WERI-Rb-1 (cell line): Measurements from ENCODE around the gene ENKD1.

Source experiments
- DNase-seq: peaks from one replicate; pipeline ENCODE4 v3.0.0-alpha.2; 2020
- H3K27ac ChIP-seq: fragments of 250-450 bp; sonication (Bioruptor Pico); 2 replicates; pipeline ENCODE4 v1.5.1; 2020; ENCODE audit warnings: mild to moderate bottlenecking, moderate library complexity
- H3K27me3 ChIP-seq: fragments of 250-450 bp; sonication (Bioruptor Pico); 2 replicates; pipeline ENCODE4 v1.5.1; 2021; ENCODE audit warnings: mild to moderate bottlenecking, low read depth, moderate library complexity; ENCODE audit not compliant: insufficient read depth, severe bottlenecking
- H3K36me3 ChIP-seq: fragments of 250-450 bp; sonication (Bioruptor Pico); 2 replicates; pipeline ENCODE4 v1.5.1; 2020; ENCODE audit warnings: mild to moderate bottlenecking, moderate library complexity
- H3K4me3 ChIP-seq: 2 replicates; pipeline ENCODE4 v1.5.1; 2011; ENCODE audit warnings: low read depth, mild to moderate bottlenecking, control low read depth, low read length
- H3K9me3 ChIP-seq: fragments of 250-450 bp; sonication (Bioruptor Pico); 2 replicates; pipeline ENCODE4 v1.5.1; 2021; ENCODE audit warnings: mild to moderate bottlenecking, moderate library complexity; ENCODE audit not compliant: severe bottlenecking
- TF ChIP-seq, protein P1 (sequence below): IDR thresholded peaks from 2 replicates; pipeline ENCODE4 v1.5.1; 2011; ENCODE audit warnings: low read depth, mild to moderate bottlenecking, control low read depth, inconsistent platforms, low read length

Gene ENKD1

DNA sequence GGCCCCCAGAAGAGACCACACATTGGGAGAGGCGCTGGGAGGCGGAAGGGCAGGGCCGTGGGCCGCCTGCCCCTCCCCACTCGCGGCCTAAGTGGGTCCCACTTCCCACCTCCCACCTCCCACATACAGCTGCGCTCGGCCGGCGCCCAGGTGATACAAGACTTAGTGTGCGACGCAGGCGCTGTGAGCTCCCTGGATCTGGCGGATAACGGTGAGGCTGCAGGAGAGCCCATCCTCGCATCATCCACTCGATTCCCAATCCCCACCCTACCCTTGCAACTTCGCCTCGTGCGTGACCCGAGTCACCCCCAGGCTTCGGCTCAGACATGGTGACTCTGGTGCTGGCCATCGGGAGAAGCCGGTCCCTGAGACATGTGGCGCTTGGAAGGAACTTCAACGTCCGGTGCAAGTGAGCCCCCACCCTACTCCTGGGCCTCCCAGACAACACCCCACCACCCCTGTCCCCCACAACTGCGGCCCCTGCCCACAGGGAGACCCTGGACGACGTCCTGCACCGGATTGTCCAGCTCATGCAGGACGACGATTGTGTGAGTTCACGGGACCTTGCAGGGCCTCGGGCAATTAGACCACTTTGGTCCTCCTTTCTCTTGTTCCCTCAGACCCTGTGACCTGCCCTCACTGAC is 17.7 kb downstream of the ENKD1 start:
- no peak for DNase-seq
- H3K27ac ChIP-seq, result no peak overlapping the region
- no peak overlapping the region for H3K4me3 ChIP-seq
- no peaks in the 10 kb centered on the region for H3K9me3 ChIP-seq
- H3K36me3 ChIP-seq, result peaks cover 16% of the 10 kb centered on the region
- no peaks in the 10 kb centered on the region for H3K27me3 ChIP-seq
- TF ChIP-seq, protein P1, sequence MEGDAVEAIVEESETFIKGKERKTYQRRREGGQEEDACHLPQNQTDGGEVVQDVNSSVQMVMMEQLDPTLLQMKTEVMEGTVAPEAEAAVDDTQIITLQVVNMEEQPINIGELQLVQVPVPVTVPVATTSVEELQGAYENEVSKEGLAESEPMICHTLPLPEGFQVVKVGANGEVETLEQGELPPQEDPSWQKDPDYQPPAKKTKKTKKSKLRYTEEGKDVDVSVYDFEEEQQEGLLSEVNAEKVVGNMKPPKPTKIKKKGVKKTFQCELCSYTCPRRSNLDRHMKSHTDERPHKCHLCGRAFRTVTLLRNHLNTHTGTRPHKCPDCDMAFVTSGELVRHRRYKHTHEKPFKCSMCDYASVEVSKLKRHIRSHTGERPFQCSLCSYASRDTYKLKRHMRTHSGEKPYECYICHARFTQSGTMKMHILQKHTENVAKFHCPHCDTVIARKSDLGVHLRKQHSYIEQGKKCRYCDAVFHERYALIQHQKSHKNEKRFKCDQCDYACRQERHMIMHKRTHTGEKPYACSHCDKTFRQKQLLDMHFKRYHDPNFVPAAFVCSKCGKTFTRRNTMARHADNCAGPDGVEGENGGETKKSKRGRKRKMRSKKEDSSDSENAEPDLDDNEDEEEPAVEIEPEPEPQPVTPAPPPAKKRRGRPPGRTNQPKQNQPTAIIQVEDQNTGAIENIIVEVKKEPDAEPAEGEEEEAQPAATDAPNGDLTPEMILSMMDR, result no peak

GRCh38 chr16:67648088-67648763 is 18.3 kb downstream of the ENKD1 start:
- H3K36me3 ChIP-seq, result peaks cover 14% of the 10 kb centered on the region
- H3K27me3 ChIP-seq, result no peaks in the 10 kb centered on the region
- H3K27ac ChIP-seq, result no peak overlapping the region
- TF ChIP-seq, protein P1, result no peak
- no peak overlapping the region for H3K4me3 ChIP-seq
- no peak for DNase-seq
- H3K9me3 ChIP-seq, result no peaks in the 10 kb centered on the region

DNA sequence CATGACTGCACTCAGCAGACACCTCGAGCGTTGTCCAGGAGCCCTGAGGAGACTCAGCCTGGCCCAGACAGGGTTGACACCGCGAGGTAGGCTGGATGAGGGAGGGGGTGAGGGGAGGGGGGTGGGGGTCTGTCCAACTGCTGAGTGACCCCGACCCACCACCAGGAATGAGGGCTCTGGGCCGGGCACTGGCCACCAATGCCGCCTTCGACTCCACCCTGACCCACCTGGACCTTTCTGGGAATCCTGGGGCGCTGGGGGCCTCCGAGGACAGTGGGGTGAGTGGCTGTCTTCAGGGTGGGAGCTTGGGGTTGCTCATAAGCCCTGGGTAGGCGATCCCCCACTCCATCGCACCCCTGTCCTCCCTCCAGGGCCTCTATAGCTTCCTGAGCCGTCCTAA is 18.9 kb downstream of the ENKD1 start:
- H3K36me3 ChIP-seq, result peaks cover 14% of the 10 kb centered on the region
- DNase-seq, result no peak
- no peaks in the 10 kb centered on the region for H3K9me3 ChIP-seq
- TF ChIP-seq, protein P1, result no peak
- no peak overlapping the region for H3K27ac ChIP-seq
- no peak overlapping the region for H3K4me3 ChIP-seq
- H3K27me3 ChIP-seq, result no peaks in the 10 kb centered on the region

GRCh38 chr16:67647111-67647651 is 19.4 kb downstream of the ENKD1 start:
- Histone ChIP-seq H3K9me3 (no peaks in the 10 kb centered on the region), H3K4me3 (no peak overlapping the region), H3K27ac (no peak overlapping the region), H3K27me3 (no peaks in the 10 kb centered on the region), H3K36me3 (peaks cover 10% of the 10 kb centered on the region)
- no peak for DNase-seq
- TF ChIP-seq, protein P1, result no peak

DNA sequence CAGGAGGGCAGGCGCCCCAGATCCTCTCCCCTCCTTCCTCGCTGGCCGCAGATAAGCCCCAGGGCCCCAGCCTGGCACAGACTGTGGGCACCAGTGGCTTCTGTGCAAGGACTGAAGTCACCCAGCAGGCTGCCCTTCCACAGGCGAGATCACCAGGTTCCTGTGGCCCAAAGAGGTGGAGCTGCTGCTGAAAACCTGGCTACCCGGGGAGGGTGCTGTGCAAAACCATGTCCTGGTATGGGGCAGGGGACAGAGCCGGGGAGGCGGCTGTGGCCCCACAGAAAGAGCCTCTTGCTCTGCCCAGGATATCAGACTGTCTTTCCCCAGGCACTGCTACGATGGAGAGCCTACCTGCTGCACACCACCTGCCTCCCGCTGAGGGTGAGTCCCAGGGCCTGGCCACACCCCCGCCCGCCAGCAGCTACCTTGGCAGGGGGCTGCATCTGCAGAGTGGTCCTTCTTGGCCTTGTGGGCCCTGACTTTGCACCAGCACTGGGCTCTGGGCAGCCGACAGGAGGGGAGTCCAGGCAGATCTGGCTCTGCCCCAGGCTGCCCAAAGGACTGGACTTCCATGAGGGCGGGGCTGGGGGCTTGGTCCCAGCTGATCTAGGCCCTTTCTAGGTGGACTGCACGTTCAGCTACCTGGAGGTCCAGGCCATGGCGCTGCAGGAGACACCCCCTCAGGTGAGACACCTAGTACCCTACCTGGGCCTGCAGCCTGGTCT is 21.0 kb downstream of the ENKD1 start:
- H3K36me3 ChIP-seq, result peaks cover 3% of the 10 kb centered on the region
- no peaks in the 10 kb centered on the region for H3K27me3 ChIP-seq
- peak overlapping the region; percentile 75 for H3K27ac ChIP-seq
- no peak for DNase-seq
- TF ChIP-seq, protein P1, result no peak
- peak overlapping the region; percentile 45 for H3K4me3 ChIP-seq
- H3K9me3 ChIP-seq, result no peaks in the 10 kb centered on the region
